GM12872 (cell line): ENCODE measurements around the gene HSPBAP1.

Experiments
- CTCF ChIP-seq: IDR thresholded peaks from 3 replicates; pipeline ENCODE4 v1.5.1; 2011; ENCODE audit warnings: low read depth, mild to moderate bottlenecking, low read length, moderate library complexity; ENCODE audit not compliant: insufficient read depth

HSPBAP1 gene

GRCh38 chr3:122705379-122705778 is 88.3 kb downstream of the HSPBAP1 start:
- no peak for TF ChIP-seq CTCF

- no peak for TF ChIP-seq CTCF
These were observed 93.4 kb downstream of the HSPBAP1 start for GRCh38 chr3:122700193-122700592.

DNA sequence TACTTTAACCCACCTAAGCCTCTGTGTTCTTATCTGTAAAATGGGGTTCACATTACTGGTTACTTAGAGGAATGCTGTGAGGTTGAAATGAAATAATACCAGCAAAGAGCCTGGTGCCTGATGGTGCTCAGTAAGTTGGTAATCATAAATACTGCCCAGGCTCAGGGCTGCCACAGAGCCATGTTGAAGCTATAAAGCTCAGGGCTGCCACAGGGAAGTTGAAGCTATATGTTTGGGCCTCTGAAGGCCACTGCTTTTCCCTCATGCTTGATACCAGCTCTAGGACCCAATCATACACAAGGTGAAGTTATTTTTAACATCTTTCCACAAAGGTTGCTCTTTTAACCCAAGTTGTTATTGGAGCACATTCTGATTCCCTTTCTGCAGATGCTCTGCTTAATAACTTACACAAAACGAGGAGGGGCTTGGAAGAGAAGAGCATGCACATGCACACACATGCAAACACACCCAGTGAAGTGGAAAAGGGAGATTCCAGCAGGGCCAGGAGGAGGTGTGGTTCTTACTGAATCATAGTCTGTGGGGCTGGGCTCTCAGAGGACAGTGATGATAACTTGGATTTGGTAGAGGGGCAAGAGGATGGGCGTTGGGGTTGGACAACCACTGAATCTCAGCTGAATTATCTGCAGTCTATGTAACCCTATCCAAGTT is 95.5 kb downstream of the HSPBAP1 start:
- no peak for TF ChIP-seq CTCF

DNA sequence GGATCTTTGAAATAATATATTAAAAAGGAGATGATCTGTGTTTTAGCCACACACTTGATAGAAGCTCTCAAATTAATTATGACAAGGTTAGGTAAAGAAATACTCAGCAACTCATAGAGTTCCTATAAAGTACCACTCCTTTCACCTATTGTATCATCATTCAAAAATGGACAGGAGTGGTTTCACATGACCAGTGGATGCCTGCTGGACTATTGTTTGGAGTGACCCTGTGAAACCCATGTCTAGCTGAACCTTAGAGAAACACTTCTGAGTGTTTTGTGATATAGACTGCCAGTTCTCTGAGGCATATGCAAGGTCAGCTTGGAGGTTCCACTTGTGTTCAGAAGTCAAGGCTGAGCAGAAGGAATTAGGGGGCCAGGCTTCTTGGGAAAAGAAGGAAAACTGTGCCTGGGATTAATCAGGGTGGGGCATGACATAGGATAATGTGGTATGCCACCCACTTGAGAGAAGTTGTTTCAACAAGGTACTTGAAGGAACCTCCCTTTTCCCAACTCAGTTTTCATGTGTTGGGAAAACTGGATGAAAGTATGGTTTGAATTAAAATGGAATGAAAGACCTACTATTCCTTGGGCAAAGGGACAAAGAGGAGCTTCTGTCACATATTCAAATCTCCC is 97.6 kb downstream of the HSPBAP1 start:
- TF ChIP-seq CTCF = no peak

GRCh38 chr3:122694966-122695365 is 98.7 kb downstream of the HSPBAP1 start:
- TF ChIP-seq CTCF = no peak

- no peak for TF ChIP-seq CTCF
These were observed 101.0 kb downstream of the HSPBAP1 start for GRCh38 chr3:122692674-122693073.

GRCh38 chr3:122691195-122691594 is 102.4 kb downstream of the HSPBAP1 start:
- TF ChIP-seq CTCF = no peak
